ENCODE measurements around the gene HS3ST4.

DNA sequence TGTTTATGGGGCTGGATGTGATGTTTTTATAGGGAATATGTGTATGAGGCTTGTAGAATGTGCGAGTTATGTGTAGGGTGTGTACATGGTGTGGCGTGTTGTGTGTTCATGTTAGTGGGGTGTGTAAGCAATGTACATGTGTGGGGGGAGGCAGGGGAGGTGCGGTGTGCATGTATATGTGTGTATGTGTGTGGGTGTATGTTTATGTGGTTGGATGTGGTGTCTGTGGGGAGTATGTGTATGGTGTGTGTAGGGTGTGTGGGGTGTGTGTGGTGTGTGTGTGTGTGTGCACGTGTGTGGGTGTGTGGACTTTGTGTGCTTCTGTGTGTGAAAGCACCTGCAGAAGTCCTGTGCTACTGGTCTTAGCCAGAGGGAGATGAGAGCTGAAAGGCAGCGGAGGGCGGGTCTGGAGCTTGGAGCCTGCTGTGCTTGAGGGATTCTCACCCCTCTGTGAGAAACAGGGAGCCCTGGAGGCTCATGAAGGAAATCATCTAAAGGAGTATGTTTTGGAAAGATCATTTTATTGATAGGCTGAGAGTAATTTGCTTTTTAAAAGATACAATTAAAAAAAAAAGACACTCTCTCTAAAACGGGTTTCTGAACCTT lies 222.7 kb downstream of the HS3ST4 start:
- TF ChIP-seq, protein P1, sequence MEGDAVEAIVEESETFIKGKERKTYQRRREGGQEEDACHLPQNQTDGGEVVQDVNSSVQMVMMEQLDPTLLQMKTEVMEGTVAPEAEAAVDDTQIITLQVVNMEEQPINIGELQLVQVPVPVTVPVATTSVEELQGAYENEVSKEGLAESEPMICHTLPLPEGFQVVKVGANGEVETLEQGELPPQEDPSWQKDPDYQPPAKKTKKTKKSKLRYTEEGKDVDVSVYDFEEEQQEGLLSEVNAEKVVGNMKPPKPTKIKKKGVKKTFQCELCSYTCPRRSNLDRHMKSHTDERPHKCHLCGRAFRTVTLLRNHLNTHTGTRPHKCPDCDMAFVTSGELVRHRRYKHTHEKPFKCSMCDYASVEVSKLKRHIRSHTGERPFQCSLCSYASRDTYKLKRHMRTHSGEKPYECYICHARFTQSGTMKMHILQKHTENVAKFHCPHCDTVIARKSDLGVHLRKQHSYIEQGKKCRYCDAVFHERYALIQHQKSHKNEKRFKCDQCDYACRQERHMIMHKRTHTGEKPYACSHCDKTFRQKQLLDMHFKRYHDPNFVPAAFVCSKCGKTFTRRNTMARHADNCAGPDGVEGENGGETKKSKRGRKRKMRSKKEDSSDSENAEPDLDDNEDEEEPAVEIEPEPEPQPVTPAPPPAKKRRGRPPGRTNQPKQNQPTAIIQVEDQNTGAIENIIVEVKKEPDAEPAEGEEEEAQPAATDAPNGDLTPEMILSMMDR (IDR thresholded peaks at IDR 0.05): no peak
- TF ChIP-seq POLR2A (IDR thresholded peaks at IDR 0.05): no peak
